ENCODE results near the gene LAMTOR4.

Gene LAMTOR4

GRCh38 chr7:100154651-100155491, 6.2 kb downstream of the LAMTOR4 start:
- DNase-seq: no peak

GRCh38 chr7:100155553-100156317, 7.0 kb downstream of the LAMTOR4 start:
- DNase-seq: no peak

GRCh38 chr7:100156331-100157068, 7.8 kb downstream of the LAMTOR4 start:
- DNase-seq: no peak

- DNase-seq: no peak
These were observed 8.3 kb downstream of the LAMTOR4 start for GRCh38 chr7:100157069-100157333.

- DNase-seq: no peak
These were observed 8.9 kb downstream of the LAMTOR4 start for GRCh38 chr7:100157334-100158228.

GRCh38 chr7:100158229-100159098, 9.7 kb downstream of the LAMTOR4 start, which contains the start of gene TRAPPC14:
Gene TRAPPC14 (minus strand): TSS chr7:100158723. CDS start chr7:100158499, 224 bp downstream.
- peak; percentile 67 to 94 for DNase-seq

- DNase-seq: no peak
These were observed 10.4 kb downstream of the LAMTOR4 start for GRCh38 chr7:100159099-100159623.

GRCh38 chr7:100160067-100160466, 11.3 kb downstream of the LAMTOR4 start:
- DNase-seq: no peak

GRCh38 chr7:100163006-100163531, 14.4 kb downstream of the LAMTOR4 start:
- DNase-seq: peak in 1 of 2 experiments; percentile 75

- DNase-seq: no peak
These were observed 15.2 kb downstream of the LAMTOR4 start for GRCh38 chr7:100163871-100164270.

GRCh38 chr7:100166317-100166940, 17.7 kb downstream of the LAMTOR4 start:
- DNase-seq: no peak

- peak in 1 of 2 experiments; percentile 23 for DNase-seq
These were observed 18.5 kb downstream of the LAMTOR4 start for GRCh38 chr7:100166970-100167911.

- DNase-seq: peak in 1 of 2 experiments; percentile 38
These were observed 19.2 kb downstream of the LAMTOR4 start for GRCh38 chr7:100167912-100168323.

- no peak for DNase-seq
These were observed 20.6 kb downstream of the LAMTOR4 start for GRCh38 chr7:100169147-100169850.

- DNase-seq: no peak
These were observed 21.6 kb downstream of the LAMTOR4 start for GRCh38 chr7:100170101-100170897.

GRCh38 chr7:100171087-100171681, 22.5 kb downstream of the LAMTOR4 start:
- DNase-seq: peak in 1 of 2 experiments; percentile 60

- DNase-seq: peak in 1 of 2 experiments; percentile 40
These were observed 23.1 kb downstream of the LAMTOR4 start for GRCh38 chr7:100171840-100172239.

Measured in NCI-H526 (cell line).